GM21515 (cell line): ENCODE data around the gene EXOC4.
"Not testable (repeated sequence)": the region's sequence is repeated elsewhere in the genome, so short reads cannot be mapped to it uniquely, and the experiment has no call there.

Experiments used
- ATAC-seq: cut with Tn5 transposase; IDR thresholded peaks from one replicate; pipeline ENCODE4 v1.9.1; 2021; ENCODE audit not compliant: unreplicated experiment

The EXOC4 gene

DNA sequence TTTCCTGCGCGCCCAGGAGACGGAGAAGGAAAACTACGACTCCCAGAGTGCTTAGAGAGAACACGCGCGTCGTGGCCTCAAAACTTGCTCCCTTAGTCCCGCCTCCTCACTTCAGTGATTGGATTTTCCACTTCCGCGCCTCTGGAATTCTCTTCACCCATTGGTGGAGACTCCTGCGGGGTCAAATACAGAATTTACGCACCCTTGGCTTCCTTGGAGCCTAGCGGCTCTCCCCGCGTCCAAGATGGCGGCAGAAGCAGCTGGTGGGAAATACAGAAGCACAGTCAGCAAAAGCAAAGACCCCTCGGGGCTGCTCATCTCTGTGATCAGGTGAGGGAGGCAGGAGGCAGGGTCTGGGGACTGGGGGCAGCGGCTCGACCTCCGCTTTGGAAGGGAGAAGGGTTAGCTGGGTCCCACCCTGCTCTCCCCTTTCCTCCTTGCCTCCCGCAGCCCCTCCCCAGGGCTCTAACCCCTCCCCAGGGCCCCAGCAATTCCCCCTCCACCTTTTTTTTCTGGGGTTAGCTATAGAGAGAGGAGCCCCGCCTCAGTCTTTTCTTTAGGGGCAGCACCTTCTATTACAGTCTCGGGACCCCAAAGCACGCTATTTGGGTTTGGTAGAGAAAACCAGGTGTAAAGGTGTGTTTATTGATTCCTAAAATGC is at the start of gene EXOC4:
EXOC4 (plus strand) TSS at position 221 of the 661 bp plus-strand sequence.
- ATAC-seq: peak; percentile 98

GRCh38 chr7:133203490-133203889 is 49.4 kb upstream of the EXOC4 start:
- ATAC-seq: no peak

GRCh38 chr7:133207687-133208086 is 45.2 kb upstream of the EXOC4 start:
- ATAC-seq: no peak

GRCh38 chr7:133210817-133211216 is 42.1 kb upstream of the EXOC4 start:
- ATAC-seq: not testable (repeated sequence)

DNA sequence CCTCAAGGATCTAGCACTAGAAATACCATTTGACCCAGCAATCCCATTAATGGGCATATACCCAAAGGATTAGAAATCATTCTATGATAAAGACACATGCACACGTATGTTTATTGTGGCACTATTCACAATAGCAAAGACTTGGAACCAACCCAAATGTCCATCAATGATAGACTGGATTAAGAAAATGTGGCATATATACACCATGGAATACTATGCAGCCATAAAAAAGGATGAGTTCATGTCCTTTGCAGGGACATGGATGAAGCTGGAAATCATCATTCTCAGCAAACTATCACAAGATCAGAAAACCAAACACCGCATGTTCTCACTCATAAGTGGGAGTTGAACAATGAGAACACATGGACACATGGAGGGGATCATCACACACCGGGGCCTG is 39.1 kb upstream of the EXOC4 start:
- not testable (repeated sequence) for ATAC-seq

- no peak for ATAC-seq
These were observed 35.1 kb upstream of the EXOC4 start for GRCh38 chr7:133217773-133218172.

GRCh38 chr7:133230591-133231194 is 22.2 kb upstream of the EXOC4 start:
- ATAC-seq: no peak

GRCh38 chr7:133233142-133233541 is 19.7 kb upstream of the EXOC4 start:
- ATAC-seq: no peak

DNA sequence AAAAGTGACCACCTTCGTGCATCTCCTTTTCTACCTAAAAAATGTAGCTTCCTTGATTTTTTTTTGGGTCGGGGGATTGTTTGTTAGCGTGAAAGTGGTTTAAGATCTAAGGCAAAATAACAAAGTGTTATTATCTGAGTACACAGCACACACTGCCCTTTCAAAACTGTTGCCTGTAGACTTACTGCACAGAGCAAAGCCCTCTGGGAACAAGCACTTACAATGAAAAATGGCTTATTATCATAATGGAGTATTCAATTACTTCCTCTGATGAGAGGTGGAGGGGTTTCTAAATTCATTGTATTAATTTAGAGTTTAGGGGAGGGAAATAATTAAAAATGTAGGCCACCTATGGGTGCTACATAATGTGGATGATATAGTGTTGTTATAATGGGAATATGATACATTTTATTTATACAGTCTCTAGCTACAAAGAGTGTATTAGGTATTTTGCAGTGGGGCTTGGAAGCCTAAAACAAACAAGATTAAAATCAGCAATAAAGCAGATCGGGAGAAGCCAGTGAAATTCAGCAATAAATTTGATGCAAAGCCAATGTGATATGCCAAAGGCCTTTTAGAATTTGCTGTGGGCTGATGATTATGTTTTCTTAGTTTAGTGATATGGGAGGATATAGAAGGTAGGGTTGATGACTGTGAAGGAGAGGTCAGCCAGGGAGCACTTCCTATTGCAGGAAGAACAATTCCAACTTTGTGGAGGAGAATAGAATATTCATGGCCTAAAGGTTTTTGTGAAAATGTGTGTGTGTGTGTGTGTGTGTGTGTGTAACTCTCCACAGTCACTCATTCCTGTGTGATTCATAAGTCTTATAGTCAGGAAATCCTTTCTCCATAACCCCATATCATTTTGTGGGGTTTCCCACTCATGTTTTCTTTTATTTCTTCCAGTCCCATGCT is 17.7 kb upstream of the EXOC4 start:
- ATAC-seq: no peak

- ATAC-seq: no peak
These were observed 15.3 kb upstream of the EXOC4 start for GRCh38 chr7:133237545-133237944.

DNA sequence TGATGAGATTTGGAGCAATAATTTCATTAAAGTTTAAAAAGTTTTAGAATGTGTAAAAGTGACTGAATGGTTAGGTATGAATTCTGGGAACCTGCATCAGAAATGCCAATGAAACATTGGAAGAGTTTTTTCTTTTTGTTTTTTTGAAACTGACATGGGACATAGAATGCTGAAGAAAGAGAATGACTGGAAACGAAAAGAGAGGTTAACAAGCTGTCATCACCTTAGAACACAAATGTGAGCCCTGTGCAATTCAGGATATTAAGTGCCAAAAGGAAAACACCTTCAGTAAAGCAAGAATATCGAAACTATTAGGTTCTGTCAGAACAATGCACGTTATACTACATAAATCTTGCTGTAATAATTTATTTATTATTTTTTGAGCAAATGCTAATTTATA is 12.6 kb upstream of the EXOC4 start:
- no peak for ATAC-seq

- no peak for ATAC-seq
These were observed 6.3 kb upstream of the EXOC4 start for GRCh38 chr7:133246558-133246957.

- ATAC-seq: no peak
These were observed 4.0 kb upstream of the EXOC4 start for GRCh38 chr7:133248901-133249300.

DNA sequence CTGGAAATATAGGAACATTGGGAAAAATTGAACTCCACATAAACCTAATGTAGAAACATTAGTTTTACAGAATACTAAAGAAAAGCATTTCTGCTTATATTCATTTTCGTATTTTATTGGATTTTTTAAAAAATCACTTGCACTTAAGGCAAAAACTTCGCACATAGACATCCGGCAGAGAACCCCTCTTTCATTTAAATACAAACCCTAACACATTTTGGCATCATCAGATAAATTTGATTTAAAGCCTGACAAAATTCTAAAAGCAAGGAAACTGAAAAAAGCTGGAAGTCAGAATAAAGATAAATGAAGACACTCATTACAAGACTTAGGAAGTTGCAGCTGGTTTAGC is 396 bp upstream of the EXOC4 start:
- no peak for ATAC-seq

GRCh38 chr7:133253519-133253875 is 619 bp downstream of the EXOC4 start:
- no peak for ATAC-seq

DNA sequence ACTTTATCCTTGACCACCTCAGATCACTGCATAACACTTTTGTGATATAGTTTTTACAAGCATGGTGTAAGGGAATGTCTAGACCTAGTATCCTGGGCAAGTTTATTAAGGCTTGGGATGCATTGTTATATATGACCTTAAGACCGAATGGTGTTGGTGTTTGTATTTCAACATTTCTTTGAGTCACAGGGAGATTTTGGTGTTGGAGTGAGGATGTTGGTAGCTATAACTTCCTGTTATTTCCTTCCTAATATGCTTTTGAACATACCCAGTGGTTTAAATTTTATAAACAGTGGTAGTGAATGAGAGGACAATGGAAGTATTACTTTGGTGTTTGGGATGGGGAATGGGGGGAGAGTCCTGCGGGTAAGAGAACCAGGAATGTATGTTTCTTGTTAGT is 2.6 kb downstream of the EXOC4 start:
- ATAC-seq: no peak

DNA sequence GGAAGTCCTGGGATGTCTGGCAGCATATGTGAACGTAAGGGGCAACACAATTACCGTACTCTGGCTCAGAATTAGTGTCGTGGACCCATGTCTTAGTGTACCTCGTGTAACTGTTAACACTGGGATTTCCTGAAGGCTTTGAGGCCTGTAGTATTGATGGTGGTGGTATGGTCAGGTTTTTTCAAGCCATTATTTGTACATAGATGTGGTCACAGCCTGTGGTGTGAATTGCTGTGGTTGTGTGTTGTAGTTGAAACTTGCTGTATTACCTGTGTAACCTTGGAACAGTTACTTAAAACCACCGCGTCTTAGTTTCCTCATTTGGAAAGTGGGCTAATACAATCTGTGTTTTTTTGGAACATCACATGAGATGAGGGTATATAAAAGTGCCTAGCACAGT is 5.3 kb downstream of the EXOC4 start:
- no peak for ATAC-seq

- no peak for ATAC-seq
These were observed 12.9 kb downstream of the EXOC4 start for GRCh38 chr7:133265821-133266220.

DNA sequence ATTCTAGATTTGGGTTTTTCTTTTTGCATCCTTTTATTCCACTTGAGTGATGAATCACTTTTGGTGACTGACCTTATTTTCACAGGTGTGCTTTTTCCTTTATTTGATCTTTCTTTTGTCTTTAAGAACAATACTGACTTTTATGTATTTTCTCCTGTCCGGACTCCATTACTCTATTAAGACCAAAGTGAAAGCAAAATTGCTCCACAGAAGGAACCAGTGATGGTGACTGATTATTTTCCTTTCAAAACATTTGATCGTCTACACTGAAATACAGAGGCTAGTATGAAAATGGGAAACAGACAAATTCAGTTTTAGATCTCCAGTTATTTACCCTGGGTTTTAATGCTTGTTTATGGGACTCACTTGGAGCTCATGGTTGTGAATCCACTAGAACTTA is 15.5 kb downstream of the EXOC4 start:
- ATAC-seq: no peak

DNA sequence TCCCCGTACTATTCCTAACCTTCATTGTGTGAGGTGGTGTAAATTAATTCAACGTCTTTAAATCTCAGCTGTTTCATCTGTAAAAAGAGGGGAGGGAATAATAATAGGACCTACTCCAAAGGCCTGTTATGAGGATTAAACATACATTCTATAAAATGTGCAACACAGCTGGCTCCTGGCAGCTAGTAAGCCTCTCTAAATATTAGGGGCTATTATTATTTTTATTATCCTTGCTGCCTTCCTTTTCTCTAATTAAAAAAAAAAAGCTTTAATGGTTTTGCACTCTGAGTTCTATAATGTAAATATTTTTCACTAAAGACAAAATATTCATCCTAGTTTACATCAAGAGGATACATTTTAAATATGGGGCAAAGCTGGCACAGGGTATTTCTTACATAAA is 19.5 kb downstream of the EXOC4 start:
- no peak for ATAC-seq

GRCh38 chr7:133273227-133273626 is 20.3 kb downstream of the EXOC4 start:
- ATAC-seq: no peak

GRCh38 chr7:133274265-133274664 is 21.4 kb downstream of the EXOC4 start:
- no peak for ATAC-seq
